Sigmoid colon (tissue), 7 donors: ENCODE measurements around the gene MYO6. TPM values are rescaled to one million over a fixed set of nuclear protein-coding genes. Genes with fewer than 3 reads are reported as not detected.
A peak's percentile ranks its signal among the peaks of the same experiment; 100 is the strongest.

Experiments used
- DNase-seq: peaks from one replicate; pipeline ENCODE4 v3.0.0-alpha.2; 2019
- H3K27ac ChIP-seq, 4 donors: fragments of 200-600 bp; sonication (generic); one replicate each; pipeline ENCODE4 v1.5.1; 2016 to 2019; ENCODE audit warnings: mild to moderate bottlenecking in 1 of 4
- H3K27me3 ChIP-seq, 3 donors: fragments of 200-600 bp; sonication (generic); one replicate each; pipeline ENCODE4 v1.5.1; 2019; ENCODE audit warnings: mild to moderate bottlenecking in 1 of 3
- H3K36me3 ChIP-seq, 4 donors: fragments of 200-600 bp; sonication (generic); one replicate each; pipeline ENCODE4 v1.5.1; 2016 to 2019
- H3K4me1 ChIP-seq, 4 donors: fragments of 200-600 bp; sonication (generic); one replicate each; pipeline ENCODE4 v1.5.1; 2017 to 2019
- H3K4me3 ChIP-seq, 4 donors: fragments of 200-600 bp; sonication (generic); one replicate each; pipeline ENCODE4 v1.5.1; 2017 to 2019; ENCODE audit warnings: mild to moderate bottlenecking in 2 of 4, moderate library complexity in 1 of 4
- H3K9me3 ChIP-seq, 4 donors: fragments of 200-600 bp in 3 of 4; sonication (generic) in 3 of 4; one replicate each; pipeline versions ENCODE4 v1.5.1 to v1.6.1; 2013 to 2019
- CTCF ChIP-seq, 4 experiments: fragments of 450-650 bp in 3 of 4; fragments of 200-600 bp in 1 of 4; IDR thresholded peaks; one replicate each; pipeline ENCODE4 v1.5.1; 2016 to 2019; ENCODE audit warnings: antibody characterized with exemption in 4 of 4, mild to moderate bottlenecking in 3 of 4, moderate library complexity in 2 of 4
- EP300 ChIP-seq, 4 donors: sonication (generic); formaldehyde crosslinking; IDR thresholded peaks; one replicate each; pipeline ENCODE4 v1.6.1; 2017; ENCODE audit warnings: antibody characterized with exemption in 4 of 4
- POLR2A ChIP-seq, 2 donors: fragments of 450-650 bp; IDR thresholded peaks; one replicate each; pipeline ENCODE4 v1.6.1; 2016; ENCODE audit warnings: antibody characterized with exemption in 2 of 2, mild to moderate bottlenecking in 2 of 2, moderate library complexity in 2 of 2
- POLR2AphosphoS5 ChIP-seq, 4 donors: sonication (generic); formaldehyde crosslinking; IDR thresholded peaks; one replicate each; pipeline ENCODE4 v1.6.1; 2017; ENCODE audit warnings: antibody characterized with exemption in 4 of 4
- WGBS, 2 donors: extraction: QIAGEN DNeasy Blood & Tissue Kit; methylation state at CpG; one replicate each; pipeline ENCODE4 v1.1.7; 2013; 5-methylcytosine and 5-hydroxymethylcytosine counted together
- intact Hi-C: fragments of 100-400 bp; cut with DNase I; formaldehyde crosslinking; loops from one replicate; pipeline ENCODE4 v1.15.1; 2023
- polyA plus RNA-seq, 3 donors: library from polyadenylated mRNA; stranded (reverse); fragments of 200-250 nt; gene quantifications; one replicate each; pipeline ENCODE4 v1.2.3, GENCODE V29; 2013
- total RNA-seq, 4 donors: library from RNA; depleted of rRNA; stranded (reverse); fragments of >200 nt; gene quantifications; one replicate each; pipeline ENCODE4 v1.1.0, GENCODE V29; 2016
- donor health status: healthy with polysubstance abuse.
- donor health status: Bipolar disorder and iron deficiency.
- donor health status: healthy.

MYO6 gene
- total and polyA plus RNA-seq, 7 donors, result 11.8 to 59.6 (median 14.9) TPM

GRCh38 chr6:75943381-75943780, 194.3 kb downstream of the MYO6 start:
- H3K4me3 ChIP-seq, result no peak overlapping the region
- intact Hi-C loops, result no loop called here
- H3K36me3 ChIP-seq, result no peaks in the 10 kb centered on the region
- H3K9me3 ChIP-seq, result no peaks in the 10 kb centered on the region
- H3K27ac ChIP-seq, result no peak overlapping the region
- TF ChIP-seq POLR2AphosphoS5 (IDR thresholded peaks at IDR 0.05), result no peak
- no peak for TF ChIP-seq POLR2A (IDR thresholded peaks at IDR 0.05)
- TF ChIP-seq CTCF (IDR thresholded peaks at IDR 0.05), result no peak
- no peak for TF ChIP-seq EP300 (IDR thresholded peaks at IDR 0.05)
- no peaks in the 10 kb centered on the region for H3K4me1 ChIP-seq
- 83 to 88% methylated on average over 2 of the region's 2 CpGs for WGBS, 2 donors
- DNase-seq, result no peak
- no peaks in the 10 kb centered on the region for H3K27me3 ChIP-seq

- Histone ChIP-seq H3K4me3 (no peak overlapping the region), H3K9me3 (no peaks in the 10 kb centered on the region), H3K4me1 (no peaks in the 10 kb centered on the region), H3K27ac (no peak overlapping the region), H3K27me3 (no peaks in the 10 kb centered on the region), H3K36me3 (no peaks in the 10 kb centered on the region)
- intact Hi-C loops, result no loop called here
- TF ChIP-seq POLR2A (IDR thresholded peaks at IDR 0.05), result no peak
- no peak for TF ChIP-seq CTCF (IDR thresholded peaks at IDR 0.05)
- no peak for TF ChIP-seq EP300 (IDR thresholded peaks at IDR 0.05)
- TF ChIP-seq POLR2AphosphoS5 (IDR thresholded peaks at IDR 0.05), result no peak
- WGBS, 2 donors, result 49 to 50% methylated on average over 4 of the region's 4 CpGs
- DNase-seq, result no peak
Measured at GRCh38 chr6:75946146-75946831, 197.2 kb downstream of the MYO6 start.

GRCh38 chr6:75947935-75948334, 198.9 kb downstream of the MYO6 start:
- H3K4me3 ChIP-seq, result no peak overlapping the region
- 80 to 89% methylated on average over 5 of the region's 5 CpGs for WGBS, 2 donors

GRCh38 chr6:75952128-75952527, 203.1 kb downstream of the MYO6 start:
- no peaks in the 10 kb centered on the region for H3K36me3 ChIP-seq
- no peak for DNase-seq
- no peaks in the 10 kb centered on the region for H3K4me1 ChIP-seq
- H3K4me3 ChIP-seq, result no peak overlapping the region
- no peak for TF ChIP-seq POLR2A (IDR thresholded peaks at IDR 0.05)
- no peak for TF ChIP-seq EP300 (IDR thresholded peaks at IDR 0.05)
- TF ChIP-seq CTCF (IDR thresholded peaks at IDR 0.05), result peak in 1 of 4 experiments; percentile 5
- H3K27ac ChIP-seq, result no peak overlapping the region
- H3K27me3 ChIP-seq, result no peaks in the 10 kb centered on the region
- intact Hi-C loops, result no loop called here
- 59 to 61% methylated on average over 3 of the region's 3 CpGs for WGBS, 2 donors
- H3K9me3 ChIP-seq, result no peaks in the 10 kb centered on the region

More at GRCh38 chr6:75947935-75948334, 198.9 kb downstream of the MYO6 start:
- TF ChIP-seq POLR2AphosphoS5 (IDR thresholded peaks at IDR 0.05) (no peak), EP300 (IDR thresholded peaks at IDR 0.05) (no peak), POLR2A (IDR thresholded peaks at IDR 0.05) (no peak), CTCF (IDR thresholded peaks at IDR 0.05) (no peak)
- intact Hi-C loops, result no loop called here
- H3K27ac ChIP-seq, result no peak overlapping the region
- DNase-seq, result no peak
- no peaks in the 10 kb centered on the region for H3K9me3 ChIP-seq
- no peaks in the 10 kb centered on the region for H3K36me3 ChIP-seq
- no peaks in the 10 kb centered on the region for H3K27me3 ChIP-seq
- H3K4me1 ChIP-seq, result no peaks in the 10 kb centered on the region

- DNase-seq, result no peak
- Histone ChIP-seq H3K27me3 (no peaks in the 10 kb centered on the region), H3K4me3 (no peak overlapping the region), H3K36me3 (no peaks in the 10 kb centered on the region), H3K27ac (no peak overlapping the region), H3K4me1 (no peaks in the 10 kb centered on the region), H3K9me3 (no peaks in the 10 kb centered on the region)
- no peak for TF ChIP-seq CTCF (IDR thresholded peaks at IDR 0.05)
- intact Hi-C loops, result no loop called here
- WGBS, 2 donors, result 92 to 93% methylated on average over 1 of the region's 1 CpG
Measured at GRCh38 chr6:75963569-75963968, 214.5 kb downstream of the MYO6 start.
